Esophagus squamous epithelium (tissue), 4 donors: Measurements from ENCODE around the gene SETD1B.

ENCODE experiments used
- POLR2A ChIP-seq, 4 donors: fragments of 450-650 bp; IDR thresholded peaks; one replicate each; pipeline ENCODE4 v1.6.1; 2017; ENCODE audit warnings: antibody characterized with exemption in 4 of 4, mild to moderate bottlenecking in 4 of 4, moderate library complexity in 3 of 4
- TF ChIP-seq, protein P1 (sequence below), 6 experiments: fragments of 450-650 bp in 4 of 6; fragments of 200-600 bp in 2 of 6; sonication (generic) in 2 of 6; IDR thresholded peaks; one replicate each; pipeline ENCODE4 v1.5.1; 2016 to 2019; ENCODE audit warnings: antibody characterized with exemption in 6 of 6, mild to moderate bottlenecking in 4 of 6, moderate library complexity in 4 of 6

DNA sequence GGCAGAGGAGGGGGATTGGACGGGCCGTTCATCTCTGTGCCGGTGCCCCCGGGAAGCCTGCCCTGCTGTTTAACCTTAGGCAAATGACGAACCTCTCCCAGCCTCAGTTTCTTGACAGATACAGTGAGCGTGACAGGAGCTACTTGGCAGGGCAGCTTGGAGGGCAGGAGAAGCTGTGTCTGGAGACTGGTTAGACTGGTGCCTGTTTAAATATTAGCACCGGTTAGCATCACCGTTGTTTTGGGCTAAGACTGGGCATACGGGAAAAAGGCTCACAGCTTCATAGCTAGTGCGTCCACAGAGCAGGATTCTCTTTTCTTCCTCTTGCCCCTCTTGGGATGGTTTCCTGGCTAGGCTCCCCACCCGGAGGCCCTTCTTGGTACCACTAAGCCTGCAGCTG lies 49.0 kb upstream of the SETD1B start:
- no peak for TF ChIP-seq POLR2A (IDR thresholded peaks at IDR 0.05)
- TF ChIP-seq, protein P1, sequence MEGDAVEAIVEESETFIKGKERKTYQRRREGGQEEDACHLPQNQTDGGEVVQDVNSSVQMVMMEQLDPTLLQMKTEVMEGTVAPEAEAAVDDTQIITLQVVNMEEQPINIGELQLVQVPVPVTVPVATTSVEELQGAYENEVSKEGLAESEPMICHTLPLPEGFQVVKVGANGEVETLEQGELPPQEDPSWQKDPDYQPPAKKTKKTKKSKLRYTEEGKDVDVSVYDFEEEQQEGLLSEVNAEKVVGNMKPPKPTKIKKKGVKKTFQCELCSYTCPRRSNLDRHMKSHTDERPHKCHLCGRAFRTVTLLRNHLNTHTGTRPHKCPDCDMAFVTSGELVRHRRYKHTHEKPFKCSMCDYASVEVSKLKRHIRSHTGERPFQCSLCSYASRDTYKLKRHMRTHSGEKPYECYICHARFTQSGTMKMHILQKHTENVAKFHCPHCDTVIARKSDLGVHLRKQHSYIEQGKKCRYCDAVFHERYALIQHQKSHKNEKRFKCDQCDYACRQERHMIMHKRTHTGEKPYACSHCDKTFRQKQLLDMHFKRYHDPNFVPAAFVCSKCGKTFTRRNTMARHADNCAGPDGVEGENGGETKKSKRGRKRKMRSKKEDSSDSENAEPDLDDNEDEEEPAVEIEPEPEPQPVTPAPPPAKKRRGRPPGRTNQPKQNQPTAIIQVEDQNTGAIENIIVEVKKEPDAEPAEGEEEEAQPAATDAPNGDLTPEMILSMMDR (IDR thresholded peaks at IDR 0.05), result no peak
